Muscle of leg (tissue), 11 donors: ENCODE measurements around the gene MLX. TPM values are rescaled to one million over a fixed set of nuclear protein-coding genes. Genes with fewer than 3 reads are reported as not detected.
"Not testable (repeated sequence)": the region's sequence is repeated elsewhere in the genome, so short reads cannot be mapped to it uniquely, and the experiment has no call there.

Experiments
- DNase-seq: peaks from one replicate; pipeline ENCODE4 v3.0.0; 2013
- H3K27ac ChIP-seq: one replicate; pipeline ENCODE4 v1.5.1; 2013; ENCODE audit warnings: mild to moderate bottlenecking, low read length, control low read depth
- H3K27me3 ChIP-seq: one replicate; pipeline ENCODE4 v1.6.1; 2013; ENCODE audit warnings: low read length; ENCODE audit not compliant: control insufficient read depth, insufficient read depth
- H3K36me3 ChIP-seq: one replicate; pipeline ENCODE4 v1.6.1; 2013; ENCODE audit warnings: low read length; ENCODE audit not compliant: control insufficient read depth, insufficient read depth
- H3K4me1 ChIP-seq: one replicate; pipeline ENCODE4 v1.6.1; 2013; ENCODE audit warnings: low read length; ENCODE audit not compliant: control insufficient read depth, insufficient read depth
- H3K4me3 ChIP-seq: one replicate; pipeline ENCODE4 v1.5.1; 2013; ENCODE audit warnings: low read length, control low read depth
- H3K9me3 ChIP-seq: replicated peaks from 2 replicates; pipeline ENCODE4 v1.6.1; 2013; ENCODE audit warnings: low read depth, low read length; ENCODE audit not compliant: control insufficient read depth
- WGBS: methylation state at CpG from one replicate; pipeline ENCODE4 v1.1.5; 2013; ENCODE audit warnings: missing lambda C conversion rate; ENCODE audit not compliant: insufficient coverage; 5-methylcytosine and 5-hydroxymethylcytosine counted together
- polyA plus RNA-seq, 8 donors: library from polyadenylated mRNA; unstranded; fragments of 120-200 nt; gene quantifications; one replicate each; pipeline versions ENCODE4 v1.2.1 to v1.2.3, GENCODE V29; 2013; ENCODE audit warnings: inconsistent platforms in 1 of 8, low replicate concordance in 1 of 8; ENCODE audit not compliant: insufficient read length in 8 of 8, insufficient read depth in 1 of 8
- total RNA-seq: library from RNA; stranded (reverse); fragments of 120-200 nt; gene quantifications from one replicate; pipeline ENCODE4 v1.2.4, GENCODE V29; 2013

The MLX gene
- total and polyA plus RNA-seq, 9 donors, result 16.6 to 39.6 (median 34.9) TPM

GRCh38 chr17:42613699-42614295 is 46.9 kb downstream of the MLX start:
- Histone ChIP-seq H3K27ac (no peak overlapping the region), H3K36me3 (peaks cover 44% of the 10 kb centered on the region), H3K4me1 (peaks cover 23% of the 10 kb centered on the region), H3K4me3 (no peak overlapping the region), H3K9me3 (no peaks in the 10 kb centered on the region), H3K27me3 (no peaks in the 10 kb centered on the region)
- DNase-seq, result no peak
- WGBS, result 92% methylated on average over 11 of the region's 17 CpGs

GRCh38 chr17:42617956-42618431 is 51.1 kb downstream of the MLX start:
- H3K27me3 ChIP-seq, result no peaks in the 10 kb centered on the region
- peak; percentile 20 for DNase-seq
- H3K9me3 ChIP-seq, result no peaks in the 10 kb centered on the region
- WGBS, result 41% methylated on average over 2 of the region's 4 CpGs
- H3K4me1 ChIP-seq, result peaks cover 20% of the 10 kb centered on the region
- H3K36me3 ChIP-seq, result peaks cover 31% of the 10 kb centered on the region
- H3K27ac ChIP-seq, result peak overlapping the region; percentile 85
- no peak overlapping the region for H3K4me3 ChIP-seq

GRCh38 chr17:42618442-42619150 is 51.7 kb downstream of the MLX start:
- peak overlapping the region; percentile 85 for H3K27ac ChIP-seq
- H3K36me3 ChIP-seq, result peaks cover 25% of the 10 kb centered on the region
- WGBS, result 44% methylated on average over 6 of the region's 9 CpGs
- peaks cover 20% of the 10 kb centered on the region for H3K4me1 ChIP-seq
- DNase-seq, result peak; percentile 82
- no peaks in the 10 kb centered on the region for H3K9me3 ChIP-seq
- H3K4me3 ChIP-seq, result no peak overlapping the region
- H3K27me3 ChIP-seq, result no peaks in the 10 kb centered on the region

- DNase-seq, H3K4me3 ChIP-seq, H3K27ac ChIP-seq, H3K36me3 ChIP-seq, H3K27me3 ChIP-seq, H3K9me3 ChIP-seq: not testable (repeated sequence)
- WGBS, result 90% methylated on average over 3 of the region's 3 CpGs
- peaks cover 20% of the 10 kb centered on the region for H3K4me1 ChIP-seq
These were observed 55.1 kb downstream of the MLX start for GRCh38 chr17:42621987-42622386.

Other genes starting within 250 kb of the MLX start
- gene STAT3, start 178.7 kb upstream of the MLX start, total RNA-seq, result 44.7 TPM
- gene STAT3, start 178.7 kb upstream of the MLX start, polyA plus RNA-seq, result 10 to 100 TPM; 42.6 to 56.9 (median 48.1) TPM
- gene CAVIN1, start 143.8 kb upstream of the MLX start, total RNA-seq, result 206 TPM
- 100 to 1,000 TPM; 249 to 334 (median 299) TPM for gene CAVIN1, start 143.8 kb upstream of the MLX start, polyA plus RNA-seq
- gene ATP6V0A1, start 108.2 kb upstream of the MLX start, total RNA-seq, result 18.5 TPM
- gene ATP6V0A1, start 108.2 kb upstream of the MLX start, polyA plus RNA-seq, result 10 to 100 TPM; 16.7 to 36.4 (median 23.8) TPM
- gene NAGLU, start 30.9 kb upstream of the MLX start, total RNA-seq, result 17.1 TPM
- 10 to 100 TPM; 15.4 to 24.1 (median 20.8) TPM for gene NAGLU, start 30.9 kb upstream of the MLX start, polyA plus RNA-seq
- 1.9 TPM for gene HSD17B1, start 14.2 kb upstream of the MLX start, total RNA-seq
- gene HSD17B1, start 14.2 kb upstream of the MLX start, polyA plus RNA-seq, result 1 to 10 TPM; 2.2 to 3.2 (median 2.6) TPM
- 13.0 TPM for gene COASY, start 5.0 kb upstream of the MLX start, total RNA-seq
- 10 to 100 TPM; 25.5 to 33.5 (median 28.7) TPM for gene COASY, start 5.0 kb upstream of the MLX start, polyA plus RNA-seq
- gene PSMC3IP, start 10.6 kb downstream of the MLX start, total RNA-seq, result 5.4 TPM
- 10 to 100 TPM; 10.5 to 13.5 (median 11.9) TPM for gene PSMC3IP, start 10.6 kb downstream of the MLX start, polyA plus RNA-seq
- gene RETREG3, start 42.3 kb downstream of the MLX start, total RNA-seq, result 39.1 TPM
- 10 to 100 TPM; 27.6 to 36.1 (median 30.7) TPM for gene RETREG3, start 42.3 kb downstream of the MLX start, polyA plus RNA-seq
- gene TUBG1, start 42.6 kb downstream of the MLX start, total RNA-seq, result 22.2 TPM
- gene TUBG1, start 42.6 kb downstream of the MLX start, polyA plus RNA-seq, result 10 to 100 TPM; 30.7 to 43.5 (median 38.2) TPM
- 8.7 TPM for gene TUBG2, start 92.2 kb downstream of the MLX start, total RNA-seq
- 10 to 100 TPM in 7 of 8 donors, 1 to 10 TPM in 1; 10.0 to 19.2 (median 14.1) TPM for gene TUBG2, start 92.2 kb downstream of the MLX start, polyA plus RNA-seq
- gene PLEKHH3, start 109.9 kb downstream of the MLX start, total RNA-seq, result 44.1 TPM
- gene PLEKHH3, start 109.9 kb downstream of the MLX start, polyA plus RNA-seq, result 10 to 100 TPM; 27.2 to 57.5 (median 40.6) TPM
- gene CCR10, start 114.7 kb downstream of the MLX start, total RNA-seq, result 1.0 TPM
- 1 to 10 TPM; 1.2 to 2.9 (median 1.5) TPM for gene CCR10, start 114.7 kb downstream of the MLX start, polyA plus RNA-seq
- gene CNTNAP1, start 115.4 kb downstream of the MLX start, total RNA-seq, result 8.1 TPM
- 10 to 100 TPM in 6 of 8 donors, 1 to 10 TPM in 2; 9.0 to 15.7 (median 13.1) TPM for gene CNTNAP1, start 115.4 kb downstream of the MLX start, polyA plus RNA-seq
- 20.4 TPM for gene EZH1, start 177.9 kb downstream of the MLX start, total RNA-seq
- gene EZH1, start 177.9 kb downstream of the MLX start, polyA plus RNA-seq, result 10 to 100 TPM; 15.6 to 21.8 (median 18.0) TPM
- gene RAMP2, start 194.1 kb downstream of the MLX start, total RNA-seq, result 35.9 TPM
- gene RAMP2, start 194.1 kb downstream of the MLX start, polyA plus RNA-seq, result 10 to 100 TPM; 56.8 to 87.2 (median 73.2) TPM
- 41.0 TPM for gene VPS25, start 206.3 kb downstream of the MLX start, total RNA-seq
- gene VPS25, start 206.3 kb downstream of the MLX start, polyA plus RNA-seq, result 10 to 100 TPM; 28.7 to 40.0 (median 32.6) TPM
- 0.09 TPM for gene WNK4, start 213.5 kb downstream of the MLX start, total RNA-seq
- gene WNK4, start 213.5 kb downstream of the MLX start, polyA plus RNA-seq, result 1 to 10 TPM in 3 of 8 donors, under 1 TPM in 5; 0.20 to 1.2 (median 0.67) TPM
- gene COA3, start 231.6 kb downstream of the MLX start, total RNA-seq, result 84.1 TPM
- gene COA3, start 231.6 kb downstream of the MLX start, polyA plus RNA-seq, result 10 to 100 TPM; 53.6 to 63.9 (median 59.5) TPM
- 0.04 TPM for gene CNTD1, start 231.8 kb downstream of the MLX start, total RNA-seq
- 1 to 10 TPM in 3 of 8 donors, under 1 TPM in 5; 0.37 to 1.6 (median 0.81) TPM for gene CNTD1, start 231.8 kb downstream of the MLX start, polyA plus RNA-seq